ENCODE results near the gene JPH2.

JPH2 gene

DNA sequence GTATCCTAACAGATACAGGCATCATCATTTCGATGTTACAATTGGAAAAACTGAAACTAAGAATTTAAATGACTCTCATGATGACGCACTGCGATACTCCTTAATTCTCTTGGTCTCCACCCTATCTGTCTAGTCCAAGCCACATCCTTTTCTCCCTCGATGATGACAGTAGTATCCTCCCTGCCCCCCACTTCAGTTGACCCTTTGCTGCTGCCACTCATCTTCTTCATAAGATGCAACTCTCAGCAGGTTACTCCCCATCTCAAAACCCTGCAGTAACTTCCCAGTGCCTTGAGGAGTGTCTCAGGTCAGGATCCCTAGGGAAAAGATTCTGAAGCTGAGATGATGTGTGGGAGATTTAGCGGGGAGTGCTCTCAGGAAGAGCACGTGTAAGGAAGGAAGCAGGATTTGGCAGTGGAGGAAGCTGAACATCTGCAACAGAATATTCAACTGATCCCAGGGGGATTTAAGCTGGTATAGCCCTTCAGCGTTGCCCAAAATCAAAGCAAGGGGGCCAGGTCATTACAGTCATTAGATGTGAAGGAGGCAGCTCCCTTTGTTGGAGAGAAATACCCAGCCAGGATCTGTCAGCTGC lies 16.1 kb downstream of the JPH2 start:
- Histone ChIP-seq H3K27ac (no peak overlapping the region), H3K4me3 (no peak overlapping the region)

DNA sequence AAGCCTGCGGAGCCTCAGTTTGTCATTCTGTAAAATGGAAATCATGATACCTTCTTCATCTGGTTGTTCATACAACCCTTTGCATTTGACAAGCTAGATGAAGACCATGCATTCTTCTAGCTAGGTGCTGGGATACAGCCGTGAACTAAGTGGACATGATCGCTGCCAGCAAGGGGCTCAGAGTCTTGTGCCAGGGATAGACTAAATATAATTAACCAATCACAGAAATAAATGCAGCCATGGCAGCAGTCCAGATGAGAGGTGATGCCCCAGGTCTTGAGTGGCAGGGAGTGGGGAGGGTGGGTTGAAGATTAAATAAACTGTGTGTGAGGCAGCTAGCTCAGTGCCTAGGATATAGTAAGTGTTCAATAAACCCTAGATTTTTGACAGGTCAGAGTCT lies 19.3 kb downstream of the JPH2 start:
- H3K27ac ChIP-seq: no peak overlapping the region
- no peak overlapping the region for H3K4me3 ChIP-seq

DNA sequence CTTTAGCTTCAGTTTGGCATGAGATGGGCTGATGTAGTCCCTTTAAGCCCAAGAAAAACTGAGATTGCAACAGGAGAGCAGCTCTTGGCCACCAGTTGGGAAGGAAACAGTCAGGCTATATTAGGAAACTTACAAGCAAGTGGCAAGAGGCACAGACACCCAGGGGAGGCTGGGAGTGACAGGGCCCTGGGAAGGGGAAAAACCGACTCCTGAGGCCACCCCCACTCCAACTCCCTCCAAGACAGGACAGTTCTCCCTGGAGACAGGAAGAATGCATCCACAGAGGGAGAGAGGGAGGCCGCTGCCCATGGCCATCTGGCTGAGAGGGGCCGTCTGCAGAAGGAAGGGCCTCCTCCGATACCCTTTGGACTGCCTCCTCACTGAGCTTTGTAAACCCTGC lies 20.5 kb downstream of the JPH2 start:
- H3K27ac ChIP-seq: no peak overlapping the region
- H3K4me3 ChIP-seq: no peak overlapping the region

DNA sequence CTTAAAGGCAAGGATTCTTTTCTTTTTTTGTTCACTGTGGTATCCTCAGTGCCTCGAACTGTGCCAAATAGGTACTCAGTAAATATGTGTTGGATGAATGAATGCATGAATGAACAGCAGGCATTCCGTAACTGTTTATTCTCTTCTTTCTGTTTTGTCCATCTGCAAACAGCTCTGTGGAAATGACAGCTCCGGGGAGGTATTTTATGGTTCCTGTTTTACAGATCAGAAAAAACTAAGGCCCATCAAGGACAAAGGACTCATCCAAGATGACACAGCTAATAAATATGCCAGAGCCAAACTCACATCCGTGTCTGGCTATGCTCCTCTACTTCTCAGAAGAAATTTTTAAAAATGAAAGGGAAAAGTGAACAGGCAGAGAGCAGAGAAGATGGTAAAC lies 21.0 kb downstream of the JPH2 start:
- H3K27ac ChIP-seq: no peak overlapping the region
- H3K4me3 ChIP-seq: no peak overlapping the region

DNA sequence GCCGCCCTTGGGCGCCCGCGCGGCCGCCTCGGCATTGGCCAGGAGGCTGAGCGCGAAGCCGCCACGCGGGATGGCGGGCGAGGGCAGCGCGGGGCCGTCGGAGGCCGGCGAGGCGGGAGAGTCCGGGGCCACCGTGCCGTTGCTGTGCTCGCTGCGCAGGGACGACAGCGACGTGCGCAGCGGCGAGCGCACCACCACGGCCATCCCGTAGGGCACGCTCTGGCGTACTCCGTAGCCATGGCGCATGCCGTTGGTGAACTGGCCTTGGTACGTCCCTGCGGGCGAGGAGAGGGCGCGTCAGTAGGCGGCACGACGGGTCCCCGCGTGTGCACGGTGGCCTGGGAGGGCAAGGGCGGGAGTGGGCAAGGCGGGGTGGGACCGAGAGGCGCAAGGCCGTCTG lies 26.9 kb downstream of the JPH2 start:
- no peak overlapping the region for H3K27ac ChIP-seq
- H3K4me3 ChIP-seq: no peak overlapping the region

DNA sequence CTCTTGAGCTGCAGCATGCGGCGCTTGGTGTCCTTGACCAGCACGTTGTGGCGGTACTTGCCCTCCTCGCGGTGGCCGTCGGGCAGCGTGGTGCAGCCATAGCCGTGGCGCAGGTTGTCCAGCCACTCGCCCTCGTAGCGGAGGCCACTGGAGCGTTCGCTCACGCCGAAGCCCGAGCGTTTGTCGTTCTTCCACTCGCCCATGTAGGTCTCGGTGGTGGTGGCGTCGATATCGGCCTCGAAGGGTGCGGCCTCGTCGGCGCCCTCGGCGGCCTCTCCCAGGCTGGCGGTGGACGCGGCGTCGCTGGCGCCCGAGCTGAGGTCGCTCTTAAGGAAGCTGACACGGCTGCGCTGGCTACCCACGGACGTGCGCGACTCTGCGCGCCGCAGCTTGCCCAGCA lies 27.3 kb downstream of the JPH2 start:
- Histone ChIP-seq H3K4me3 (no peak overlapping the region), H3K27ac (no peak overlapping the region)

DNA sequence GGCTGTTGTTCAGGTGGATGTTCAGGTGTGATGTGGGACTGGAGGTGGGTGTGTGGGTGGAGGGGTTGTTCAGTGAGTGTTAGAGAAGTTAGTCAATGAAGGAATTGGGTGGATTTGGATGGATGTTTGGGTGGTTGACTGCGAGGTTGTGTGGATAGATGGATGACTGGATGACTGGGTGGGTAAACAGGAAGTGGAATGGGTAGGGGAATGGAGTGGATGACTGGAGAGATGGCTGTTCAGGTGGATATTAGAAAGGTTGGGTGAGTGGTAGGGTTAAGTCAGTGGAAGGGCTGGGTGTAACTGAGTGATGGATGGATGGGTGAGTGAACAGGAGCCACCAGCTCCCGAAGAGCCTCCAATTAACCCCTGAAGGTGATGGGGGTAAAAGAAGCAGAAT lies 27.9 kb downstream of the JPH2 start:
- no peak overlapping the region for H3K4me3 ChIP-seq
- no peak overlapping the region for H3K27ac ChIP-seq

DNA sequence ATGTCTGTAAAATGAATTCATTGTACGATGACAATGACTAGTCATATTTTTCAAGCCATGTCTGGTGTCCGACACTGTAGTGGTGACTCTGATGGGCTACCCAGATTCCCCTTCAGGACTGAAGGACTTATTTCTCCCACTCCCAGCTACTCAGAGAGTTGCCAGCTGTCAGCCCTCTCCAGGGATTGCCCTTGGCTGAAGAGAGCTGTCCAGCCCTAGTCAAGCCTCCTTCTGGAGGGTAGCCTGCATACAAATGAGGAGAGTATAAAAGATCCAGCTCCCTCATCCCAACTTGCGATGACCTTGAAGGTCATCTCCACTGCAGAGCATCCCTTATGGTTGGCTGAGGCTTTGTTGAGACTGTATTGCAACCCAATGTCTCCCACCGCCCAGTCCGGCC lies 29.9 kb downstream of the JPH2 start:
- no peak overlapping the region for H3K27ac ChIP-seq
- H3K4me3 ChIP-seq: no peak overlapping the region

DNA sequence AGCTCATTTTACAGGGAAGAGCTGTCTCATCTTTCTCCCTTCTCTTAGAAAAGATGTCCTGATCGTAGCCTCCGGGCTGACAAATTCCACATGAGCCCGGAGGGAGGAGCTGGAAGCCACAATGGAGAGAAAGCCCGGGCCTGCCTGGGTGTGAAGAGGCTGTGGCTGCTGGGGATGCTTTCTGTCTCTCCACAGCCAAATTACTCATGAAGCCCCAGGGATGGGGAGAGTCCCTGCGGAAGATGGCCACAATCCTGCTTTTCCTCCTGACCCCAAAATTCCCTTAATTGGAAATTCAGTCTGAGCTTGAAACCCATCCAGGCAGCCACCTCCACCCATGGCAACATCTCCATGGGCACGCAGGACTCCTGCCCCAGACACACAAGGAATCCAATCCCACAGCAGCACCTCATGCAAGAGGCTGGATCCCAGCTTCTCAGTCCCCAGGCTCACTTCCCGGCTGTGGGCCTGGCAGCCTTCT lies 32.4 kb downstream of the JPH2 start:
- Histone ChIP-seq H3K27ac (peak overlapping the region in 4 of 21 experiments; percentile 35 to 48 (median 42)), H3K4me3 (no peak overlapping the region)

DNA sequence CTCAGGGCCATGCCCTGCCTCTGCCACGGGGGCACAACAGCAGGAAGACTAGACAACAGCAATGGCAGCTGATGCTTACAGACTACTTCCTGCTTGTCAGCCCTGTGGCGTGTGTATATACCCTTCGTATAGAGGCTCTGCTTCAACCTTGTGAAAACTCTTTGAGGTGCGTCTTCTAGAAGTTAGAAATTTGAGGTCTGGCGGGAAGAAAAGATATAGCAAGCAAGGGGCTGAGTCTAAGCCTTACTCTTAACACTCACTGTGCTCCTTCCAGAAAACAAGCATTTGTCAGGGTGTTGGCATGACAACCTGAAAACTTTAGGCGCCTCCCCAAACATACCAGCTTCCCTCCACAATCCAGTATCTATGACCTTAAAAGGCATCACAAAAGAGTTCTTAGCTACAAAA lies 33.3 kb downstream of the JPH2 start:
- no peak overlapping the region for H3K4me3 ChIP-seq
- peak overlapping the region in 8 of 21 experiments; percentile 0 to 59 (median 44) for H3K27ac ChIP-seq

DNA sequence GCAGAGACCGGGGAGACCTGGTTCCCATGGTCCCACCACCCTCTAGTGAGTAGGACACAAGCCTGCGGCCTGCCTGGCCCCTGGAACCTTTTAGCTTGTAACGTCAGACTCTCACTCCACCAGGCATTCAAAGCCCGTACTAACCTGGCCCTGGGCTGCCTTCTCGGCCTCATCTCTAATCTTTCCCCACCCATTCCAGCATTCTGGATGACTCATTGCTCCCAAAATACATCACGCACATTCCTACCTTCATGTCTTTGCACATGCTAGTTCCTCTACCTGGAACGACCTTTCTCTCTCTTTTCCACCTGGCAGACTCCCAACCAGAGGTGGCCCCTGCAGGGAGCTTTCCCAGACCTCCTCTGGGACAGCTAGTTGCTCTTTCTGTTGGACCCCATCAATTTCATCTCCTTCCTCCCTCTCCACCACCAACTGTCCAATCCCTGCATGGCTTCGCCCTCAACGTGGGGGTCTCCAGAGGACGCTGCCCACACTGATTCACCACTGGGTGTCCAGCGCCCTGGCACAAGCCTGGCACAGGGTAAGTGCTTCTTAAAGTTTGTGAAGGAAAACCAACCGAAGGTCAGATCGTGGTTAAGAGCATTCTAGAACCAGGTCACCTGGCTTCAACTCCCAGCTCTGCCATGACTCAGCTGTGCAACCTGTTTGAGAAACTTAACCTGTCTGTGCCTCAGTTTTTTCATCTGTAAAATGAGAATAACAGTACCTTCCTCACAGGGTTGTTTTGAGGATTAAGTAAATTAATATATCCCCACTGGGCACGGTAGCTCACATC lies 35.2 kb downstream of the JPH2 start:
- peak overlapping the region in 13 of 21 experiments; percentile 2 to 77 (median 39) for H3K27ac ChIP-seq
- H3K4me3 ChIP-seq: no peak overlapping the region

DNA sequence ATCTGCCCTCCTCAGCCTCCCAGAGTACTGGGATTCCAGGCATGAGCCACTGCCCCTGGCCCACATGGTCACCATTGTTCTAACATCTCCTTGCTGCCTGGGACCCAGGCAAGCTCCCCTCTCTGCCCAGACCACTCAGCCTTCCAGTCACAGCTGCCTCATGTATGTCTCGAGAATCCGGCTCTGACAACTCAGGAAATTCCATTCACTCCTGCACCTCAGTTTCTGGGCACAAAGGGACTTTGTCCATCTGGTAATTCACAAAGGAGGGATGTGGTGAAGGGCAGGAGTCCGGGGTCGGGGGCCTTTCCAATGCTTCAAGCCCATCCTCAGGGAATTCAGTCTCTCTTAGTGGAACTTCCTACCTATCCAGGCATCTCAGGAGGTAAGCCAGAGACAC lies 40.7 kb downstream of the JPH2 start:
- no peak overlapping the region for H3K4me3 ChIP-seq
- no peak overlapping the region for H3K27ac ChIP-seq

DNA sequence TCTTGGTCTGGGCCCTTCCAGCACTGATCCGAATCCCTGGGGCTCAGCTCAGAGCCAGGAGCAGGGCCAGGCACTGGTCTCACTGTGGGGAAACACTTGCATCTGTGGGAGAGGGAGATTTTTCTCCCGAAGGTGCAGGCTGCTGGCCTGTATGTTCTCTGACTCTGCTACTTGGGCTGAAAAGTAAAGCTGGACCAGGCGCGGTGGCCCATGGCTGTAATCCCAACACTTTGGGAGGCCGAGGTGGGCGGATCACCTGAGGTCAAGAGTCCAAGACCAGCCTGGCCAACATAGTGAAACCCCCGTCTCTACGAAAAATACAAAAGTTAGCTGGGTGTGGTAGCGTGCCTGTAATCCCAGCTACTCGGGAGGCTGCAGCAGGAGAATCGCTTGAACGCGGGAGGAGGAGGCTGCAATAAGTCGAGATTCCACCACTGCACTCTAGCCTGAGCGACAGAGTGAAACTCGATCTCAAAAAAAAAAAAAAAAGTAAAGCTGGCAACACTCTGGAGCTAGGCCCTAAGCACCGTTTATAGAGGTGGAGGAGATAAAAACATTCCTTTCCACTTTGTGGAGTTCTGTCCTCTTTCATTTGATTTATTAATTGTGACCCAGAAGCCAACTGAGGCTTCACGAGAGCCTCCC lies 41.7 kb downstream of the JPH2 start:
- Histone ChIP-seq H3K4me3 (no peak overlapping the region), H3K27ac (no peak overlapping the region)

DNA sequence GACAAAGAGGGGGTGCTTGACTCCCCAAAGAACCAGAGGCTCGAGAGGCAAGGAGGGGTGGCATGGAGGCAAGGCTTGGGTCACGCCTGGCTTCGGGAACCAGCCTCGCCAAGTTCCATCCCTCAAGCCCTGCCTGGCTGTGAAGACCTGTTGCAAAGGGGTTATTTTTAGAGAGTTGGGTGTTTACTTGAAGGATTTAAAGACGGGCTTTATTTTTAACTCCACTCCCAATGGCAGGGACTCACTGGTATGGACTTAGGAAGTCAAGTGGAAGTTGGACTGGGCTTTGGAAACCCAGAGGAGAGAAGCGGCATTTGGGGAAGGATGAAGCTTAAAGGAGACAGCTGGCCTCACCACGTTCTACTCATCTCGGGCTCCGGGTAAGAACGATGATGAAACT lies 43.1 kb downstream of the JPH2 start:
- no peak overlapping the region for H3K27ac ChIP-seq
- no peak overlapping the region for H3K4me3 ChIP-seq

DNA sequence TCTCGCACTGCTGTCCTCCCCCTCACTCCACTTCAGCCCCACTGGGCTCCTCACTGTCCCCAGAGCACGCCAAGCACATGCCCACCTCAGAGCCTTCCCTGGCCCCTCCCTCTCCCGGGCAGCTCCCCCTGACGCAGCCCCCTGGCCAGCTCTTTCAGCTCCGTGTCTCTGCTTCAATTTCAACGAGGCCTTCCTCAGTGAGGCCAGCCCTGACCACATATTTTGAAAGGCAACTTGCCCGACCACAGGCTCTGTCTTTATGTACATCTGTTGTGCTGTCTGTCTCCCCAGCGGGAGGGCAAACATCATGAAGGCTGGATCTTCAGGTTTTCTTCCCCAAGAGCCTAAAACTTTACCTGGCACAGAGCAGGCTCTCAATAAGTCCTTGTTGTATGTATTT lies 44.6 kb downstream of the JPH2 start:
- H3K4me3 ChIP-seq: no peak overlapping the region
- no peak overlapping the region for H3K27ac ChIP-seq

DNA sequence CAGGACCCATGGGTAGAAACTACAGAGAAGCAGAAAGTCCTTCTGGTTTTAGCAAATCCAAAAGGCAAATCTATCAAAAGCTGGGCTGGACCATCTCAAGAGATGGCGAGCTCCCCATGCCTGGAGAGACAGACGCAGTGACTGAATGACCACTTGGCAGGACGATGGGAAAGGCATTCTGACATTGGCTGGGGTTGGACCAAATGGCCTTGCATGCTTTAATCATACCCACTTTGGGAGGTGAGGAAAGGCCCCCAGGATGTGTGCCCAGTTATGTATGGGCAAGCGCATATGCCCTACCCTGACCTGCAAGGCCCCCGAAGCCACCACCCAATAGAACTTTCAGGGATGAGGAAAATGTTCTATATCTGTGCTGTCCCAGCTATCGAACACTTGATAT lies 45.1 kb downstream of the JPH2 start:
- no peak overlapping the region for H3K4me3 ChIP-seq
- no peak overlapping the region for H3K27ac ChIP-seq

DNA sequence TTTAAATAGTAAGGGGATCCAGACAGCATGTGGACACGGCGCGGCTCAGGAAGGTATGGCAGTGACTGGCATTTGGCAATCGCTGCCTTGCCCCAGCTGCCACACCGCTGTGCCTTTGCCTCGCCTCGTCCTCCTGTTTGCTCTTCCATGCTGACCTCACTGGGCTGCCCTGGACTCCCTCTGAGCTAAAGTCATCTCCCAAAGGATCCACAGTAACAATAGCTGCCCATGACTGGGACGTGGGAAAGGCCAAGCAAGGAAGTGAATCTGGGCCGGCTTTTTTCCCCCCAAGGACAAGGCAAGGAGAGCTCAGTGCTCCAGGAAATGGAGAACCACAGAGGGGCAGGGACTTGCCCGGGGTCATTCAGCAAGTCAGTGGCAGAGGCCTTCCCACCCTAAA lies 48.1 kb downstream of the JPH2 start:
- Histone ChIP-seq H3K4me3 (no peak overlapping the region), H3K27ac (no peak overlapping the region)

DNA sequence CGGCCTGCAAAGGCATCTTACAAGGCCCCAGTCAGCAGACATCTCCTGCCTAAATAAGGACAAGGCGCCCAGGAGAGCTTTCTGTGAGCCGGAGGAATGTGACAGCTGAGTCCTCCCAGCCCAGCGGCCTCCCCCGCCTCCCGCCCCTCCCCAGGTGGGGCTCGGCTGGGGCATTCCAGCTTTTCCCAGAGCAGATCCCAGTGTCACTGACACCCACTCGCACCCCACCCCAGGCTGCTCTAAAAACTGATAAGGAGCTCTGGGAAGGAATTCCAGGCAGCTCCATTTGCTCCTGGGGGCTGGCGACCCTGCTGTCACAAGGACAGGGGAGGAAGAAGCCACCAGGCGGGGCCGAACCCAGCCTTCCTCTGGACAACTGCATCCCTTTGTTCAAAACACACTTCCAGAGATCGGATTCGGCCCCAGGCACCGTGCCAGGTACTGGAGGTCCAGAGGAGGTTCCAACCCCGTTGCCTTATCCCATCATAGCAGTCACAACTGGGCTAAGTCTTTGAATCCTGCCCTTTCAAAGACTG lies 49.7 kb downstream of the JPH2 start:
- no peak overlapping the region for H3K4me3 ChIP-seq
- H3K27ac ChIP-seq: no peak overlapping the region

DNA sequence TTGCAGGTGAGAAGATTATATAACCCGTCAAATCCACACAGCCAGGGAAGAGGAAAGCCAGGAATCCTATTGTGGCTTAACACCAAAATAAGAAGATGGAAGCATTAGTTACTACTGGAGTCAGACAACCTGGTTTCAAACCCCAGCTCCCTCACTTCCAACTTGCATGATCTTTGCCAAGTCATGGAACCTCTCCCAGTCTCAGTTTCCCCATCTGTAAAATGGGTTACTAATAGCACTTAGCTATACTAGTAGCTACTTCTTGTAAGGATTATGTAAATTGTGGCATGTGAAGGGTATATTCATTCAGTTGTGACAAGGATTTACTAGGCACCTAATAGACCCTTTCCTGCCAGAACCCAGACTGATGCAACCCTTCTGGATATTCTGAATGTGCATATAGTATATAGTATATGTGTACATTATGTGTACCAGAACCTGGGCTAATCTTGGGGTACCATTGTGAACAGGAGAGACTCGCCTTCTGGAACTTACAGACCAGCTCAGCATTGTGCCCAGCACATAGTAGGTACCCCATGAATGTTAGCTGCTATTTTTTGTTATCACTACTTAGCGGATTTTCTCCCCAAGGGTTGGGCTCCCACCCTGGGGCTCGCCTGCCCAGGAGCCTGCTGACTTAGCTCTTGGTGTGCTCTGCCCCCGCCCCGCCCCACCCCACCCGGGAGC lies 50.3 kb downstream of the JPH2 start:
- no peak overlapping the region for H3K4me3 ChIP-seq
- no peak overlapping the region for H3K27ac ChIP-seq

All from skin epidermis (tissue), 12 donors.